Left ventricle myocardium inferior (tissue), 1 donor: ENCODE results near the gene CENPU. TPM values are rescaled to one million over a fixed set of nuclear protein-coding genes. Genes with fewer than 3 reads are reported as not detected.

Source experiments
- DNase-seq: peaks from one replicate; pipeline ENCODE4 v3.0.0-alpha.2; 2020
- H3K27ac ChIP-seq: fragments of 200-600 bp; replicated peaks from 2 replicates; pipeline ENCODE4 v1.8.0; 2021
- H3K27me3 ChIP-seq: fragments of 200-600 bp; 2 replicates; pipeline ENCODE4 v1.8.0; 2021; ENCODE audit warnings: low read depth
- H3K36me3 ChIP-seq: fragments of 200-600 bp; 2 replicates; pipeline ENCODE4 v1.8.0; 2021
- H3K4me1 ChIP-seq: fragments of 200-600 bp; 2 replicates; pipeline ENCODE4 v1.8.0; 2021
- H3K4me3 ChIP-seq: fragments of 200-600 bp; 2 replicates; pipeline ENCODE4 v1.8.0; 2021; ENCODE audit warnings: mild to moderate bottlenecking, moderate library complexity
- H3K9me3 ChIP-seq: fragments of 200-600 bp; replicated peaks from 2 replicates; pipeline ENCODE4 v1.8.0; 2021
- intact Hi-C: fragments of 100-400 bp; cut with micrococcal nuclease; formaldehyde crosslinking; loops from one replicate; pipeline ENCODE4 v1.11.0; 2022
- total RNA-seq: library from RNA; stranded (reverse); fragmentation: NEBNext Ultra II Directional; extraction: Animal tissue kit (Norgen Biotek cat#: 25700); gene quantifications from one replicate; pipeline ENCODE4 v1.2.1, GENCODE V29; 2021
- TF ChIP-seq, protein P1 (sequence below): fragments of 200-600 bp; IDR thresholded peaks from 2 replicates; pipeline ENCODE4 v1.8.0; 2021; ENCODE audit warnings: antibody characterized with exemption, mild to moderate bottlenecking, borderline replicate concordance
- donor health status: DM: no; HTN: yes; CAD: no; lungs with severe emphysema.

Gene CENPU
- total RNA-seq, 1 donor from 2014 or later, result 1.8 TPM

DNA sequence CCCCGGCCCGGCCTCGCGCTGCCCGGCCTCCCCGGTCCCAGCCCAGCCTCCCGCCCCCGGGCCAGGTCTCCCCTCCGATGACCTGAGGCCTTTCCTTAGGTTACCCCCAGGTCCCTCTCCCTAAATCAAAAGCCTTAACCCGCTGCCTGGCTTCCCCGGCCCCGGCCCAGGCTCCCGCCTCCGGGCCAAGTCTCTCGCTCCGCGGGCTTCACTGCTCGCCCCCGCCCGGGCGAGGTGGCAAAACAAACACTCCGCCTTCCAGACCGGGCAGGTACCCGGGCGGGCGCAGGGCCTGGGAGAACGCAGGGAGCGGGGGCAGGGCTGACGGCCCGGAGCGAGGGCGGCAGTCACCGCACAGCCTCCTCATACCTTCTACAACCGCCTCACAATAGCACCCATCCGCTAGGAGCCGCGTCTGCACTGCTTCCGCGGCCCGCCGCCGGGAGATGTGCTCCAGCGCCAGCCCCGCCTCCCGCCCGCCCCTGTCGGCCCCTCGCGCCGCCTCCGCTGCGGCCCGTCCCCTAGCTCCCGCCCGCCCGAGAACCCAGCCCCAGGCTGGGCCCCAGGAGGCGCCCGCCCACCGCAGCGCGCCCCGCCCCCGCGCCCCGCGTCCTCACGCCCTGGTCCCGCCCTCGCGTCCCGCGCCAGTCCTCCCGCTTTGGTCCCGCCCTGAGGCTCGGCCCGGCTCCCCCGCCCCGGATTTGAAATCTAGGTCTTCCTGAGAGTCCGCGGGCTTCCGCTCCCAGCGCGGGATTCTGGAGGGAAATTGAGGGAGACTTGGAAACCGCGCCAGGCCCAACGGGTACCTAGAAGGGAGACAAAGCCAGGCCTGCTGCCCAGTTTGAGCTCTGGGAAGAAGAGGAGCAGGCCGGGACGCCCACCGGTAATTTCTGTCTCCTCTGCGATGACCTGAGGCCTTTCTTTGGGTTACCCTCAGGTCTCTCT is 84.6 kb downstream of the CENPU start, which contains the start of the genes CASP3 and PRIMPOL:
CASP3 (minus strand) TSS at position 422 of the 945 bp plus-strand sequence. CDS start 10,994 bp downstream, outside the sequence.
PRIMPOL (plus strand) TSS at position 713 of the 945 bp plus-strand sequence. CDS start 7,403 bp downstream, outside the sequence.
- Histone ChIP-seq H3K36me3 (no peaks in the 10 kb centered on the region), H3K27me3 (no peaks in the 10 kb centered on the region), H3K9me3 (no peaks in the 10 kb centered on the region), H3K4me3 (peak within 1 kb of the TSS; percentile 86), H3K4me1 (peaks cover 63% of the 10 kb centered on the region), H3K27ac (peak within 1 kb of the TSS; percentile 98)
- intact Hi-C loops, result no loop called here
- peak; percentile 98 for DNase-seq
- TF ChIP-seq, protein P1, sequence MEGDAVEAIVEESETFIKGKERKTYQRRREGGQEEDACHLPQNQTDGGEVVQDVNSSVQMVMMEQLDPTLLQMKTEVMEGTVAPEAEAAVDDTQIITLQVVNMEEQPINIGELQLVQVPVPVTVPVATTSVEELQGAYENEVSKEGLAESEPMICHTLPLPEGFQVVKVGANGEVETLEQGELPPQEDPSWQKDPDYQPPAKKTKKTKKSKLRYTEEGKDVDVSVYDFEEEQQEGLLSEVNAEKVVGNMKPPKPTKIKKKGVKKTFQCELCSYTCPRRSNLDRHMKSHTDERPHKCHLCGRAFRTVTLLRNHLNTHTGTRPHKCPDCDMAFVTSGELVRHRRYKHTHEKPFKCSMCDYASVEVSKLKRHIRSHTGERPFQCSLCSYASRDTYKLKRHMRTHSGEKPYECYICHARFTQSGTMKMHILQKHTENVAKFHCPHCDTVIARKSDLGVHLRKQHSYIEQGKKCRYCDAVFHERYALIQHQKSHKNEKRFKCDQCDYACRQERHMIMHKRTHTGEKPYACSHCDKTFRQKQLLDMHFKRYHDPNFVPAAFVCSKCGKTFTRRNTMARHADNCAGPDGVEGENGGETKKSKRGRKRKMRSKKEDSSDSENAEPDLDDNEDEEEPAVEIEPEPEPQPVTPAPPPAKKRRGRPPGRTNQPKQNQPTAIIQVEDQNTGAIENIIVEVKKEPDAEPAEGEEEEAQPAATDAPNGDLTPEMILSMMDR, result peak; percentile 55

DNA sequence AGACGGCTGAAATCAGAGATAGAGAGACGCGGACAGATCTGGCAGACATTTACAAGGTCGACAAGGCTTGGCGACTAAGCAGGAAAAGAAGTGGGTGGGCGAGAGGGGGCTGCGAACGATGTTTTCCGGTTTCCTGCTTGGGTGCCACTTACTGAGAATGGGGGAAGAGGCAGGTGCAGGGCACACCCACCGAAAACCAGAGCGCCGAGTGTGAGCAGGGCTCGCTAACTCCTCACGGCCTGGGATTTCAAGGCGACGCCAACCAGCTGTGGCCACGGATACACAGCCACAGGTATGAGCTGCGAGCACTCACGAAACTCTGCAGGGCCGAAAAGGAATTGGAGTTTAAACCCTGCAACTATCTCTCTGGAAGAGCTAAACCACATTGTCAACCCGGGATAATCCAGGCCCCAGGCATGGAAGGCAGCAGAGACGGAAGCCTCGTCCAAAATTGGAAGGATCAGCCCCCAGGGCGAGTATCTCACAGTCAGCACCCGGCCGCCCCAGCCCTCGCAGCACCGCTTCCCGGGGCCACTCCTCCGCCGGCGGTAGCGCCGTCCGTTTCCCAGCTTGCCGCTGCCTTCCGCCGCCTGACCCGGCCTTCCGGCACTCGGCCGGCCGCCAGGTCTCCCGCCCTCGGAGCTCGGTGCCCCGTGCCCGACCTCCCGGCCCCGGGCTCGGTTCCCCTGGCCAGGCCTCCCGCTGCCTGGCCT is 85.4 kb downstream of the CENPU start:
- Histone ChIP-seq H3K27me3 (no peaks in the 10 kb centered on the region), H3K4me1 (peaks cover 71% of the 10 kb centered on the region), H3K9me3 (no peaks in the 10 kb centered on the region), H3K4me3 (peak overlapping the region; percentile 86), H3K27ac (peak overlapping the region; percentile 98), H3K36me3 (no peaks in the 10 kb centered on the region)
- intact Hi-C loops, result no loop called here
- TF ChIP-seq, protein P1, result no peak
- peak; percentile 74 for DNase-seq

DNA sequence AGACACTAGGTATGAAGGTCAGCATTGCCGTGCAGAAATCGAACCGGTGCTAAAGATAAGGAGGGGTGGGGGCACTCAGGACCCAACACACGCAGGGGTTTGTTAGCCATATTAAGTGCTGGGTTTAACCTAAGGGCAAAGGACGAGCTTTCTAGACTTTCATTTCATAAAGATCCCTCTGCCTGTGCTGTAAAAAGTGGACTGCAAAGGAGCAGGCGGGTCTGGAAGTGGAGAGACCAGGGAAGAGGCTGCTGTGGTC is 85.9 kb downstream of the CENPU start:
- intact Hi-C loops, result no loop called here
- no peak for DNase-seq
- H3K4me1 ChIP-seq, result peaks cover 76% of the 10 kb centered on the region

DNA sequence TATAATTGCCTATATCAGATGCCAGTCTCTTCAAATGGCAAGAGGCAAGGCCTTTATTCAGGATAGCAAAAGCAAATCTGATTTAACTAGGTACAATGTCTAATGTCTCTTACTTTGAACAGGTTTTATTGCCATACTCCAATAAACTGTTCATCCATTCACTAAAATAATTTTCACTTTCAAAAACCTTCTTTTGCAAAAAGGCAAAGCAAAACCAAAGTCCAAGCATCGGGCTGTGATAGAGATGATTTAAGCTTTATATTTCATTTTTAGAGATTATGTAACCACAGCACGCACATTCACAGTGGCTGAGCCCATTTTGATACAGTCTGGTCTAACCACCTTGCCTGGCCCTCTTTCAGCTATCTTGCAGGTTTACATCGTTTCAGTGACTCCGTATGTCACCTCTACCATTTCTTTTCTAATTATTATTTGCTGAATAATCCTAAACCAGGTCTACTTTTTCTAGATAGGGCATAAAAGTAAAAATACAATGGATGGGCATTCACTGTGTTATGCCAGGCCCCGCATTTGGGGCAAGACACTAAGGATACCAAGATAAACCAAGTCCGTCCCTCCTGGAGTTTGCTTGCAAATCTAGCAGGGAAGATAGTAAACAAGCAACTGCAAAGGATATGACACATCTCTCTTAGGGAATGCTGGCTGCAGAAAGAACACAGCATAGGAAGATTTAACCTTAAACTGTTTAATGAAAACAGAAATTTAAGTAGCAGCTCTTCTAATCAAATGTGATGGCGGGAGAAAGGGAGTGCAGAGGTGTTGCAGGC is 86.4 kb downstream of the CENPU start:
- no peak for DNase-seq
- intact Hi-C loops, result no loop called here
- peak overlapping the region; percentile 98 for H3K27ac ChIP-seq
- no peaks in the 10 kb centered on the region for H3K27me3 ChIP-seq
- peaks cover 81% of the 10 kb centered on the region for H3K4me1 ChIP-seq
- TF ChIP-seq, protein P1, result no peak
- H3K36me3 ChIP-seq, result no peaks in the 10 kb centered on the region
- H3K4me3 ChIP-seq, result peak overlapping the region; percentile 86
- no peaks in the 10 kb centered on the region for H3K9me3 ChIP-seq

More for the DNA sequence above, 85.9 kb downstream of the CENPU start:
- no peaks in the 10 kb centered on the region for H3K9me3 ChIP-seq
- H3K27me3 ChIP-seq, result no peaks in the 10 kb centered on the region
- H3K27ac ChIP-seq, result peak overlapping the region; percentile 98
- H3K4me3 ChIP-seq, result peak overlapping the region; percentile 86
- TF ChIP-seq, protein P1, result no peak
- no peaks in the 10 kb centered on the region for H3K36me3 ChIP-seq

DNA sequence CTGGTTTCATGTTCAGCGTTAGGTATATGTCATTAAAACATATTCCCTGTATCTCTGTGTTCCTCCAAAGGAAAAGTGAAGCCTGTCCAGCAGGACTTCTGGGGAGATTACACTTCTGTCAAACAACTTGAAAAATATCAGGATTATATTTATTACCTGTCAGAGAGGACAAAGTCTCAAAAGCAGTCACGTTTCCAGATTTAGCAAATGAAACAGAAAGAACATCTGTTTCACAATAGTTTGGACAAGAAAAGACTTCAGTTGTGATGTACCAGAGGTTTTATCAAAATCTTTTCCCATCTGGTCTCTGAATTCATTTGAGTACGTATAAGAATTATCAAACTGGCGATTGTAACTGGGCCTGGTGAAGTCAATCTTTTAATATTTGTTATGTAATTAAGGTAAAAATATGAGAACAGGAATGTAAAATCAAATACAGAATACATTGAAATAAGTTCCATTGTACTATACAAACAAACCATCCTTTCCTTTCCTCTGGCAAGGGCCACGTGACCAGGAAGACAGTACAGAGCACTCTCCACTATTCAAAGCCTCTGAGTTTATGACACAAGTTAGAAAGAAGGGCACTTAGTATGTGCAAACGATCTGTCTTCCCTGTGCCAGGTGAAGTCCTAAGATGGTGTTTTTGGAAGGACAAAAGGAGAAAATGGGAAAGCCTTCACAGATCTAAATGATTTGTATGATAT is 87.8 kb downstream of the CENPU start:
- intact Hi-C loops, result no loop called here
- Histone ChIP-seq H3K27me3 (no peaks in the 10 kb centered on the region), H3K36me3 (no peaks in the 10 kb centered on the region), H3K9me3 (no peaks in the 10 kb centered on the region), H3K27ac (peak overlapping the region; percentile 98), H3K4me3 (no peak overlapping the region), H3K4me1 (peaks cover 87% of the 10 kb centered on the region)
- DNase-seq, result no peak
- TF ChIP-seq, protein P1, result no peak
